LNCaP clone FGC (cell line): Measurements from ENCODE around the gene VIM.

ENCODE experiments used
- DNase-seq: peaks from one replicate; pipeline ENCODE4 v3.0.0-alpha.2; 2011; ENCODE audit warnings: low read depth
- H3K4me3 ChIP-seq: 2 replicates; pipeline ENCODE4 v1.5.1; 2011; ENCODE audit warnings: mild to moderate bottlenecking, low read depth, low read length, control low read depth
- TF ChIP-seq, protein P1 (sequence below): IDR thresholded peaks from 2 replicates; pipeline ENCODE4 v1.5.1; 2012; ENCODE audit warnings: mild to moderate bottlenecking; ENCODE audit not compliant: control insufficient read depth, insufficient read depth; ENCODE audit errors: extremely low read depth

The VIM gene

GRCh38 chr10:17206210-17206709, 21.8 kb upstream of the VIM start:
- TF ChIP-seq, protein P1, sequence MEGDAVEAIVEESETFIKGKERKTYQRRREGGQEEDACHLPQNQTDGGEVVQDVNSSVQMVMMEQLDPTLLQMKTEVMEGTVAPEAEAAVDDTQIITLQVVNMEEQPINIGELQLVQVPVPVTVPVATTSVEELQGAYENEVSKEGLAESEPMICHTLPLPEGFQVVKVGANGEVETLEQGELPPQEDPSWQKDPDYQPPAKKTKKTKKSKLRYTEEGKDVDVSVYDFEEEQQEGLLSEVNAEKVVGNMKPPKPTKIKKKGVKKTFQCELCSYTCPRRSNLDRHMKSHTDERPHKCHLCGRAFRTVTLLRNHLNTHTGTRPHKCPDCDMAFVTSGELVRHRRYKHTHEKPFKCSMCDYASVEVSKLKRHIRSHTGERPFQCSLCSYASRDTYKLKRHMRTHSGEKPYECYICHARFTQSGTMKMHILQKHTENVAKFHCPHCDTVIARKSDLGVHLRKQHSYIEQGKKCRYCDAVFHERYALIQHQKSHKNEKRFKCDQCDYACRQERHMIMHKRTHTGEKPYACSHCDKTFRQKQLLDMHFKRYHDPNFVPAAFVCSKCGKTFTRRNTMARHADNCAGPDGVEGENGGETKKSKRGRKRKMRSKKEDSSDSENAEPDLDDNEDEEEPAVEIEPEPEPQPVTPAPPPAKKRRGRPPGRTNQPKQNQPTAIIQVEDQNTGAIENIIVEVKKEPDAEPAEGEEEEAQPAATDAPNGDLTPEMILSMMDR, result no peak
- DNase-seq, result no peak
- no peak overlapping the region for H3K4me3 ChIP-seq

- no peak for DNase-seq
- no peak overlapping the region for H3K4me3 ChIP-seq
- TF ChIP-seq, protein P1, result no peak
Measured at GRCh38 chr10:17208476-17208875, 19.6 kb upstream of the VIM start.

- no peak overlapping the region for H3K4me3 ChIP-seq
- TF ChIP-seq, protein P1, result no peak
- no peak for DNase-seq
Measured at GRCh38 chr10:17209302-17209701, 18.7 kb upstream of the VIM start.

- no peak for DNase-seq
Measured at GRCh38 chr10:17209881-17210280, 18.2 kb upstream of the VIM start.

GRCh38 chr10:17210361-17210760, 17.7 kb upstream of the VIM start:
- H3K4me3 ChIP-seq, result no peak overlapping the region
- no peak for DNase-seq

More at GRCh38 chr10:17209881-17210280, 18.2 kb upstream of the VIM start:
- H3K4me3 ChIP-seq, result no peak overlapping the region
- TF ChIP-seq, protein P1, result no peak

DNA sequence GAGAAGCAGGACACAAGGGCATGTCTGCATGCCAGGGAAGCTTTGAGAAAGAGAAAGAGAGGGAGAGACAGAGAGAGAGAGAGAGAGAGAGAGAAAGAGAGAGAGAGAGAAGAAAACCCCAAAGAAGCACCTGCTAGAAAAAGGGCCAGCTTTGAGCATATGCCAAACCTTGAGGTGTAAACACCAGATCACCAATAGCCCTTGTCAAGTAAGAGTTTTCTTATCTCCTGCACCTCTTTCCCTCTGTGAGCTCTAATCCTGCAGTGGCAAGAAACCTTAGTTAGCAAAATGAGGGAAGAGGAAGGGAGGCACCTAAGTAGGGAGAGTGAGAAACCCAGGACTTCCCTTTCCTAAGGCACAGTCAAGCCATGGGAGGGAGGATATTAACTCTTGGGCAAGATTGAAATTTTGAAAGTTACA, 15.2 kb upstream of the VIM start:
- TF ChIP-seq, protein P1, result no peak
- no peak overlapping the region for H3K4me3 ChIP-seq
- no peak for DNase-seq

More at GRCh38 chr10:17210361-17210760, 17.7 kb upstream of the VIM start:
- TF ChIP-seq, protein P1, result no peak
